Body of pancreas (tissue), 4 donors: ENCODE data around the gene ZNF408.

Experiments
- CTCF ChIP-seq, 7 experiments: fragments of 450-650 bp in 4 of 7; fragments of 200-600 bp in 3 of 7; sonication (generic) in 3 of 7; IDR thresholded peaks; one replicate each; pipeline ENCODE4 v1.5.1; 2016 to 2019; ENCODE audit warnings: antibody characterized with exemption in 7 of 7
- POLR2A ChIP-seq, 3 donors: fragments of 450-650 bp; IDR thresholded peaks; one replicate each; pipeline ENCODE4 v1.6.1; 2016; ENCODE audit warnings: antibody characterized with exemption in 3 of 3, mild to moderate bottlenecking in 2 of 3

GRCh38 chr11:46666516-46666915, 34.3 kb upstream of the ZNF408 start:
- no peak for TF ChIP-seq CTCF (IDR thresholded peaks at IDR 0.05)
- no peak for TF ChIP-seq POLR2A (IDR thresholded peaks at IDR 0.05)
